Measurements from ENCODE around the gene TAGLN2. TPM values are rescaled to one million over a fixed set of nuclear protein-coding genes. Genes with fewer than 3 reads are reported as not detected.

Gene TAGLN2
- total RNA-seq, 1 experiment from 2014 or later: 66.9 TPM

GRCh38 chr1:159970932-159971342 is 45.6 kb upstream of the TAGLN2 start (continued):
- TF ChIP-seq IRF1 (CRISPR knock-in tag; IDR thresholded peaks at IDR 0.05) (no peak), EMX1 (CRISPR knock-in tag; IDR thresholded peaks at IDR 0.05) (no peak), JUN (CRISPR knock-in tag; IDR thresholded peaks at IDR 0.05) (no peak), ETV6 (CRISPR knock-in tag; IDR thresholded peaks at IDR 0.05) (no peak), FOXK1 (CRISPR knock-in tag; IDR thresholded peaks at IDR 0.05) (no peak), CDX4 (CRISPR knock-in tag; IDR thresholded peaks at IDR 0.05; ENCODE audit: borderline replicate concordance) (no peak)

GRCh38 chr1:159968901-159969300 is 43.6 kb upstream of the TAGLN2 start:
- ChIA-PET POLR2A (no interaction called here), CTCF (interaction anchor here (2.2 kb wide), 1 partner anchor 39 kb away, joined by 7 read pairs; no protein-coding TSS in a partner anchor)
- peaks cover 11% of the 10 kb centered on the region for H3K4me1 Mint-ChIP-seq
- ATAC-seq: no peak
- H3K27ac Mint-ChIP-seq: no peak overlapping the region
- no peaks in the 10 kb centered on the region; the same call in 1 of the 2 replicates for H3K27me3 Mint-ChIP-seq (ENCODE audit: low read depth)
- no peaks in the 10 kb centered on the region for H3K36me3 Mint-ChIP-seq
- no peak overlapping the region for H3K4me3 Mint-ChIP-seq
- H3K9me3 Mint-ChIP-seq: no peaks in the 10 kb centered on the region
- TF ChIP-seq KAT7 (CRISPR knock-in tag; IDR thresholded peaks at IDR 0.05; ENCODE audit: borderline replicate concordance): no peak
- no peak for TF ChIP-seq CREB1 (CRISPR knock-in tag; IDR thresholded peaks at IDR 0.05)
- no peak for TF ChIP-seq NFATC4 (CRISPR knock-in tag; IDR thresholded peaks at IDR 0.05)
- no peak for TF ChIP-seq ZNF281 (CRISPR knock-in tag; IDR thresholded peaks at IDR 0.05)
- TF ChIP-seq ERG (CRISPR knock-in tag; IDR thresholded peaks at IDR 0.05): no peak
- TF ChIP-seq JUN (CRISPR knock-in tag; IDR thresholded peaks at IDR 0.05): no peak
- no peak for TF ChIP-seq TEAD4 (CRISPR knock-in tag; IDR thresholded peaks at IDR 0.05)
- no peak for TF ChIP-seq NR3C1 (CRISPR knock-in tag; conservative IDR thresholded peaks at IDR 0.05; ENCODE audit: low read depth)
- no peak for TF ChIP-seq NR2C2 (CRISPR knock-in tag; IDR thresholded peaks at IDR 0.05)
- DNase-seq (ENCODE audit: low spot score): no peak

GRCh38 chr1:159965263-159965662 is 40.0 kb upstream of the TAGLN2 start:
- Mint-ChIP-seq H3K4me3 (no peak overlapping the region), H3K36me3 (no peaks in the 10 kb centered on the region), H3K4me1 (peaks cover 11% of the 10 kb centered on the region), H3K27ac (no peak overlapping the region), H3K27me3 (ENCODE audit: low read depth) (no peaks in the 10 kb centered on the region; the same call in none of the 2 replicates), H3K9me3 (no peaks in the 10 kb centered on the region)
- no peak for DNase-seq (ENCODE audit: low spot score)
- CTCF ChIA-PET: interaction anchor here (1.6 to 2.6 kb wide), 2 partner anchors 19 to 42 kb away, joined by 4 to 15 read pairs; partner anchors contain the start of gene IGSF9
- POLR2A ChIA-PET: no interaction called here
- no peak for ATAC-seq
- TF ChIP-seq ESRRA (CRISPR knock-in tag; IDR thresholded peaks at IDR 0.05; ENCODE audit: borderline replicate concordance) (no peak), AFF4 (CRISPR knock-in tag; IDR thresholded peaks at IDR 0.05; ENCODE audit: borderline replicate concordance) (no peak), ATF2 (CRISPR knock-in tag; IDR thresholded peaks at IDR 0.05; ENCODE audit: borderline replicate concordance, low read depth) (no peak), ATF1 (CRISPR knock-in tag; IDR thresholded peaks at IDR 0.05) (no peak), E2F4 (CRISPR knock-in tag; IDR thresholded peaks at IDR 0.05; ENCODE audit: borderline replicate concordance, low read depth) (no peak), TEAD1 (CRISPR knock-in tag; IDR thresholded peaks at IDR 0.05) (no peak), FOXJ3 (CRISPR knock-in tag; IDR thresholded peaks at IDR 0.05; ENCODE audit: borderline replicate concordance) (no peak)
